Vagina (tissue), 2 donors: ENCODE results near the gene KCNJ10. TPM values are rescaled to one million over a fixed set of nuclear protein-coding genes. Genes with fewer than 3 reads are reported as not detected.

Experiments used
- DNase-seq, 2 donors: peaks; one replicate each; pipeline ENCODE4 v3.0.0-alpha.2; 2017; ENCODE audit errors: extremely low spot score in 2 of 2
- H3K27ac ChIP-seq: fragments of 200-600 bp; sonication (generic); one replicate; pipeline ENCODE4 v1.5.1; 2019
- H3K27me3 ChIP-seq: fragments of 200-600 bp; sonication (generic); one replicate; pipeline ENCODE4 v1.5.1; 2019
- H3K36me3 ChIP-seq, 2 donors: fragments of 200-600 bp; sonication (generic); one replicate each; pipeline ENCODE4 v1.5.1; 2017 to 2019
- H3K4me1 ChIP-seq: fragments of 200-600 bp; sonication (generic); one replicate; pipeline ENCODE4 v1.5.1; 2019
- H3K4me3 ChIP-seq, 2 donors: fragments of 200-600 bp; sonication (generic); 1 replicate in 1 of 2; 2 replicates in 1 of 2; pipeline ENCODE4 v1.5.1; 2016 to 2019
- H3K9me3 ChIP-seq: fragments of 200-600 bp; sonication (generic); one replicate; pipeline ENCODE4 v1.5.1; 2019
- POLR2A ChIP-seq, 2 donors: fragments of 450-650 bp; IDR thresholded peaks; one replicate each; pipeline ENCODE4 v1.6.1; 2017; ENCODE audit warnings: antibody characterized with exemption in 2 of 2, mild to moderate bottlenecking in 2 of 2, moderate library complexity in 2 of 2
- POLR2AphosphoS5 ChIP-seq, 2 donors: sonication (generic); formaldehyde crosslinking; IDR thresholded peaks; one replicate each; pipeline ENCODE4 v1.9.0; 2017; ENCODE audit warnings: antibody characterized with exemption in 2 of 2, mild to moderate bottlenecking in 2 of 2, low read depth in 1 of 2; ENCODE audit not compliant: insufficient read depth in 1 of 2
- intact Hi-C: fragments of 100-400 bp; cut with DNase I; formaldehyde crosslinking; loops from one replicate; pipeline ENCODE4 v1.15.1; 2023
- total RNA-seq: library from RNA; depleted of rRNA; stranded (reverse); fragments of >200 nt; gene quantifications from one replicate; pipeline ENCODE4 v1.2.3, GENCODE V29; 2016
- TF ChIP-seq, protein P1 (sequence below), 3 experiments: fragments of 450-650 bp in 2 of 3; fragments of 200-600 bp in 1 of 3; sonication (generic) in 1 of 3; IDR thresholded peaks; one replicate each; pipeline ENCODE4 v1.5.1; 2017 to 2019; ENCODE audit warnings: antibody characterized with exemption in 3 of 3, mild to moderate bottlenecking in 2 of 3, moderate library complexity in 2 of 3

The KCNJ10 gene
- total RNA-seq, 1 donor from 2014 or later = not detected

DNA sequence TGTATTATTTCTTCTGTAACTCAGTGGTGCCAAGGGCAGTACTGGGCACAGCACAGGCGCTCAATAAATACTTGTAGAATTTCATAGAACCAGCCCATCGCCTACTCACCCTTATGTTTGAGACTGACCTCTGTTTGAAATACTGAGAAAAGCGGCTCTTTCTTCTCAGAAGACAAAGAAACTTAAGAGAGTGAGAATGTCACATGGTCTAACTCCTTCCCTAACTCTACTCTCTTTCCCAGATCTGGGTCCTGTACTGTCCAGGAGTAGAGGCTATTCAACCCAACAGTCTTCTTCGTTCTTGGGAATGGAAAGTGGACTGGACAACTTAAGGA is 24.3 kb upstream of the KCNJ10 start:
- H3K27ac ChIP-seq = no peak overlapping the region
- intact Hi-C loops = loop anchor here (10.0 kb wide), 1 partner anchor 169 kb away; the partner anchor contains the start of gene TAGLN2
- no peak for TF ChIP-seq POLR2A (IDR thresholded peaks at IDR 0.05)
- TF ChIP-seq, protein P1, sequence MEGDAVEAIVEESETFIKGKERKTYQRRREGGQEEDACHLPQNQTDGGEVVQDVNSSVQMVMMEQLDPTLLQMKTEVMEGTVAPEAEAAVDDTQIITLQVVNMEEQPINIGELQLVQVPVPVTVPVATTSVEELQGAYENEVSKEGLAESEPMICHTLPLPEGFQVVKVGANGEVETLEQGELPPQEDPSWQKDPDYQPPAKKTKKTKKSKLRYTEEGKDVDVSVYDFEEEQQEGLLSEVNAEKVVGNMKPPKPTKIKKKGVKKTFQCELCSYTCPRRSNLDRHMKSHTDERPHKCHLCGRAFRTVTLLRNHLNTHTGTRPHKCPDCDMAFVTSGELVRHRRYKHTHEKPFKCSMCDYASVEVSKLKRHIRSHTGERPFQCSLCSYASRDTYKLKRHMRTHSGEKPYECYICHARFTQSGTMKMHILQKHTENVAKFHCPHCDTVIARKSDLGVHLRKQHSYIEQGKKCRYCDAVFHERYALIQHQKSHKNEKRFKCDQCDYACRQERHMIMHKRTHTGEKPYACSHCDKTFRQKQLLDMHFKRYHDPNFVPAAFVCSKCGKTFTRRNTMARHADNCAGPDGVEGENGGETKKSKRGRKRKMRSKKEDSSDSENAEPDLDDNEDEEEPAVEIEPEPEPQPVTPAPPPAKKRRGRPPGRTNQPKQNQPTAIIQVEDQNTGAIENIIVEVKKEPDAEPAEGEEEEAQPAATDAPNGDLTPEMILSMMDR (IDR thresholded peaks at IDR 0.05) = no peak
- no peak for TF ChIP-seq POLR2AphosphoS5 (IDR thresholded peaks at IDR 0.05; ENCODE audit: insufficient read depth in 1 of 2, low read depth in 1 of 2)

DNA sequence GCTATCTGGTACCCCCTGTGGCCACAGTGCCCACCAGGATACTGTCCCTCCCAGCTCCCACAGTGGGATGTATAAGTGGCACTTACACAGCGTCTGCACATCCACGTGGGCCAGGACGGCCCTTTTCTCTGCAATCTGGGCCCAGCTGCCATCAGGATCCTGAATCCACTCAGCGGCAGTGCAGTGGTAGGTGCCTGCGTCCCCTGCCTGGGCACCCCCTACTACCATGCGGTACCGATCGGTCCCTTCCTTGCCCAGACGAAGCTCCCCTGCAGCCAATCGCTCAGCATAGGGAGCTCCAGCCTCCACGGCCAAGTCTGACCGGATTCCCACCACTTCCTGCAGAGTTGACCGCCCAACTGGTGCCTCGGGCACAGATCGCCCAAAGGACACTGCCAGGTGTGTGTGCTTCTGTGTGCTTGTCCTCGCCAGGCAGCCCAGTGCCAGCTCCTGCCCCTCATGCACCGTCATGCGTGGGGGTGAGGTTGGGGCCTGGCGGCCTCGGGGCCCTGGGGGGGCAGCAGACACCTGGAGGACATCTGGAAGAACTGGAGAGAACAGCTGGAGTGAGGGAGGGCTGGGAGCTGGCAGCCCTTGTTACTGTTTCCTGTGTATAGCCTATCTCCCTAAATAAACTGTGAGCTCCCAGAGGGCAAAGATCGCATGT is 23.8 kb upstream of the KCNJ10 start:
- Histone ChIP-seq H3K4me1 (peaks cover 24% of the 10 kb centered on the region), H3K27me3 (no peaks in the 10 kb centered on the region), H3K36me3 (peaks cover 0 to 50% of the 10 kb centered on the region in 2 donors), H3K4me3 (no peak overlapping the region), H3K9me3 (no peaks in the 10 kb centered on the region), H3K27ac (no peak overlapping the region)
- TF ChIP-seq POLR2AphosphoS5 (IDR thresholded peaks at IDR 0.05; ENCODE audit: insufficient read depth in 1 of 2, low read depth in 1 of 2) (no peak), POLR2A (IDR thresholded peaks at IDR 0.05) (no peak)
- TF ChIP-seq, protein P1 (IDR thresholded peaks at IDR 0.05) = no peak
- DNase-seq = no peak
- intact Hi-C loops = loop anchor here (10.0 kb wide), 1 partner anchor 169 kb away; the partner anchor contains the start of gene TAGLN2

More for the DNA sequence above, 24.3 kb upstream of the KCNJ10 start:
- H3K4me1 ChIP-seq = peaks cover 24% of the 10 kb centered on the region
- H3K4me3 ChIP-seq = no peak overlapping the region
- DNase-seq = no peak
- H3K27me3 ChIP-seq = no peaks in the 10 kb centered on the region
- peaks cover 0 to 45% of the 10 kb centered on the region in 2 donors for H3K36me3 ChIP-seq
- no peaks in the 10 kb centered on the region for H3K9me3 ChIP-seq

DNA sequence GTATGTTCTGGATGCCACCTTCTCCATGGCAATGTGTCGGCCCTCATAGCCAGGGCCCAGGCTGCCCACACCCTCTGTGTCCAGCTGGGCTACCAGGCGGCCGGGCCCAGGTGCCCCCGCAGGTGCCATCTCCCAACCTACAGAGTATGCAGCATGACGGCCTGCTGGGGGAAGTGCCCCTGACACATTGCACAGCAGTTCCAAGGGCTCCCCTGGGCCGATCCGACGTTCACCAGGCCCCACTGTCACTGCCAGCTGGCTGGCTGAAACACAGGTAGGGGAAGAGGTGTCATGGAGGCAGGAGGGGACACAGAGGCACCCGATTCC is 23.1 kb upstream of the KCNJ10 start:
- TF ChIP-seq POLR2AphosphoS5 (IDR thresholded peaks at IDR 0.05; ENCODE audit: insufficient read depth in 1 of 2, low read depth in 1 of 2) (no peak), POLR2A (IDR thresholded peaks at IDR 0.05) (no peak)
- TF ChIP-seq, protein P1 (IDR thresholded peaks at IDR 0.05) = no peak
- no peaks in the 10 kb centered on the region for H3K27me3 ChIP-seq
- H3K9me3 ChIP-seq = no peaks in the 10 kb centered on the region
- no peak overlapping the region for H3K4me3 ChIP-seq
- peaks cover 0 to 55% of the 10 kb centered on the region in 2 donors for H3K36me3 ChIP-seq
- no peak for DNase-seq
- H3K4me1 ChIP-seq = peaks cover 21% of the 10 kb centered on the region
- H3K27ac ChIP-seq = no peak overlapping the region
- intact Hi-C loops = loop anchor here (10.0 kb wide), 1 partner anchor 168 kb away; the partner anchor contains the start of gene TAGLN2

DNA sequence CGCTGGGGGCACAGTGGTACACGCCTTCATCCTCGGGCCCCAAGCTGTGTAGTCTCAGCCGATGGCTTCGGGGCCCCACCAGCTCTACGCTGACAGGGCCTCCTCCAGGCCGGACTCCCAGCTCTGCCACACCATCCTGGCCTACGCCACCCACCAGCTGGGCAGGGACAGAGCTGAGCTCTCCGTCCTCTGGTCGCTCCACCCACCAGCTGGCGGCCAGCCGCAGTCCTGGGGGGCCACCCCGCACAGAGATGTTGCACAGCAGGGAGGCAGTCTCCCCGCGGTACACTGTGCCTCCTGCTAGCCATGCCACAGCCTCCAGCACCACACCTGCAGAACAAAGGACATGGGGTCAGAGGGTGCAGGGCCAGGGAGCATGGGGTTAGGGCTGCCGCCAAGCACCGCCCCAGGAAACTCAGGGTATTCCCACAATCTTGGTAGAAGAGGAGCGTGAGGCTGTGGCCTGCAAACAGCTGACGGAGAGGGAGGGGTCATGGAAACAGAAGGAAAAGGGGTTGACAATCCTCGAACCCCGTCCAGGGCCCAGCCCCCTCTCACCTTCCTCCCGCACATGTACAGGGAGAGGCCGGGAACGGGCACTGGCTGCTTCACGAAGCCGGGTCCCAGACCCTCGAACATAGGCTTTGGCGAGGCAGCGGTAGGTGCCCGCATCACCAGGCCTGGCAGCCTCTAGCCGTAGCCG is 22.6 kb upstream of the KCNJ10 start:
- TF ChIP-seq POLR2A (IDR thresholded peaks at IDR 0.05) (no peak), POLR2AphosphoS5 (IDR thresholded peaks at IDR 0.05; ENCODE audit: insufficient read depth in 1 of 2, low read depth in 1 of 2) (no peak)
- TF ChIP-seq, protein P1 (IDR thresholded peaks at IDR 0.05) = no peak
- no peak for DNase-seq
- Histone ChIP-seq H3K9me3 (no peaks in the 10 kb centered on the region), H3K27me3 (no peaks in the 10 kb centered on the region), H3K4me1 (peaks cover 16% of the 10 kb centered on the region), H3K36me3 (peaks cover 0 to 55% of the 10 kb centered on the region in 2 donors), H3K27ac (no peak overlapping the region), H3K4me3 (no peak overlapping the region)
- intact Hi-C loops = loop anchor here (10.0 kb wide), 1 partner anchor 168 kb away; the partner anchor contains the start of gene TAGLN2
